AG10803 (cell line): ENCODE results near the gene BRD4.

Experiments used
- DNase-seq: peaks from one replicate; pipeline ENCODE4 v3.0.0; 2010; ENCODE audit warnings: low read depth
- H3K4me3 ChIP-seq: 2 replicates; pipeline ENCODE4 v1.5.1; 2011; ENCODE audit warnings: mild to moderate bottlenecking, low read length, control low read depth
- TF ChIP-seq, protein P1 (sequence below): conservative IDR thresholded peaks from 2 replicates; pipeline ENCODE4 v1.5.1; 2011; ENCODE audit warnings: mild to moderate bottlenecking, low read length, control low read depth, inconsistent platforms

The BRD4 gene

DNA sequence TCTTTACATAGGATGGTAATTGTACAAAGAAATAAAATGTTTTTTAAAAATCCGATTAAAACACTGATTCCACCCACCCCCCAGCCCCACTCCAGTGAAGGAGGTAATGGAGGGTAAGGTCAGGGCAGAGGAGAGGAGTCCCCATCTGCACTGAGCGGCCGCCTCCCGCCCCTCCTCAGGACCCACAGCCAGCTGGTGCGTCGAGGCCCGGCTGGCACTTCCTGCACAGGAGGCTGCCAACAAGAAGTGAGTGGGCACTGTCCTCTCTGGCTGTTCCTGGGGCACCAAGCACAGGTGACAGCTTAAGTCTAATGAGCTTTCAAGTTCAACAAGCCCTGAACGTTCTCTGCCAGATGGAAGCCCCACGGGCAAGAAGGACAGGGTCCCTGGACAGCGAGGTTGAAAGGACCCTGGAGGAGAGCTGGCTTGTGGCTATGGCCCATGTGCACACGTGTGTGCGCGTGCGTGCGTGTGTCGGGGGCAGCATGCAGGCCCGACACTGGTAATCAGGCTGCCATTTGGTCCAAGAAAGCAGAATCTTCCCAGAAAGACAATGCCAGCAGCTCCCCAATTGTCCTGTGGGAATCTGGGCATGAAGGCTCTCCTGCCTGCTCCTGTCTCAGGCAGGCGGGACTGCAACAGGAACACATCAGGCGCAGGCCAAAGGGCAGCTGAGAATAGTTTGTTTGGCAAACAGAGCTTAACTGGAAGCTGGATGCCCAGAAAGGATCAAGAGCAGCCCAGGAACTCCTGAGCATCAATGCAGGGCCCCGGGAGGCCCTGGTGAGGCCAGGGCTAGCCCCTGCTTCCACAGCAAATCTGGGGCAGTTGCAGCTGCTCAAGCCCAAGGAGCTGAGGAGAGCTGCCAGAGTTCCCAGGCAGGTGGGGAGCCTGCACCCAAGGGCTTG, 85.0 kb downstream of the BRD4 start:
- TF ChIP-seq, protein P1, sequence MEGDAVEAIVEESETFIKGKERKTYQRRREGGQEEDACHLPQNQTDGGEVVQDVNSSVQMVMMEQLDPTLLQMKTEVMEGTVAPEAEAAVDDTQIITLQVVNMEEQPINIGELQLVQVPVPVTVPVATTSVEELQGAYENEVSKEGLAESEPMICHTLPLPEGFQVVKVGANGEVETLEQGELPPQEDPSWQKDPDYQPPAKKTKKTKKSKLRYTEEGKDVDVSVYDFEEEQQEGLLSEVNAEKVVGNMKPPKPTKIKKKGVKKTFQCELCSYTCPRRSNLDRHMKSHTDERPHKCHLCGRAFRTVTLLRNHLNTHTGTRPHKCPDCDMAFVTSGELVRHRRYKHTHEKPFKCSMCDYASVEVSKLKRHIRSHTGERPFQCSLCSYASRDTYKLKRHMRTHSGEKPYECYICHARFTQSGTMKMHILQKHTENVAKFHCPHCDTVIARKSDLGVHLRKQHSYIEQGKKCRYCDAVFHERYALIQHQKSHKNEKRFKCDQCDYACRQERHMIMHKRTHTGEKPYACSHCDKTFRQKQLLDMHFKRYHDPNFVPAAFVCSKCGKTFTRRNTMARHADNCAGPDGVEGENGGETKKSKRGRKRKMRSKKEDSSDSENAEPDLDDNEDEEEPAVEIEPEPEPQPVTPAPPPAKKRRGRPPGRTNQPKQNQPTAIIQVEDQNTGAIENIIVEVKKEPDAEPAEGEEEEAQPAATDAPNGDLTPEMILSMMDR = no peak
- no peak overlapping the region for H3K4me3 ChIP-seq
- no peak for DNase-seq

DNA sequence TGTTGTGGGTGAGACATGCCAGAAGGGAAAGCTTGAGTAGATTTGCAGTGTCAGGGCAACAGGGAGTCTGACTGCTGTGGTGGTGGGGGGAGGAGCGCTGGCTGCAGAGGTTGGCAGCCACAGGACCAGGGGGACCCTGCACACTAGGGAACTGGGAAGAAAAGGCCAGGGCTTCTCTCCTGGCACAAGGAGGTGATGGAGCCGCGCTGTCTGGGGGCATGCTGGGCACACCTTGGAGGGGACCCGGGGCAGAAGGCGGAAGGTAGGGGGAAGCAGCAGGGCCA, 86.2 kb downstream of the BRD4 start:
- no peak for DNase-seq
- TF ChIP-seq, protein P1 = no peak
- no peak overlapping the region for H3K4me3 ChIP-seq

- H3K4me3 ChIP-seq = no peak overlapping the region
- DNase-seq = no peak
- TF ChIP-seq, protein P1 = no peak
Observed at GRCh38 chr19:15245370-15246197, 86.8 kb downstream of the BRD4 start.

GRCh38 chr19:15244808-15245207, 87.5 kb downstream of the BRD4 start:
- no peak overlapping the region for H3K4me3 ChIP-seq
- TF ChIP-seq, protein P1 = no peak
- DNase-seq = no peak

DNA sequence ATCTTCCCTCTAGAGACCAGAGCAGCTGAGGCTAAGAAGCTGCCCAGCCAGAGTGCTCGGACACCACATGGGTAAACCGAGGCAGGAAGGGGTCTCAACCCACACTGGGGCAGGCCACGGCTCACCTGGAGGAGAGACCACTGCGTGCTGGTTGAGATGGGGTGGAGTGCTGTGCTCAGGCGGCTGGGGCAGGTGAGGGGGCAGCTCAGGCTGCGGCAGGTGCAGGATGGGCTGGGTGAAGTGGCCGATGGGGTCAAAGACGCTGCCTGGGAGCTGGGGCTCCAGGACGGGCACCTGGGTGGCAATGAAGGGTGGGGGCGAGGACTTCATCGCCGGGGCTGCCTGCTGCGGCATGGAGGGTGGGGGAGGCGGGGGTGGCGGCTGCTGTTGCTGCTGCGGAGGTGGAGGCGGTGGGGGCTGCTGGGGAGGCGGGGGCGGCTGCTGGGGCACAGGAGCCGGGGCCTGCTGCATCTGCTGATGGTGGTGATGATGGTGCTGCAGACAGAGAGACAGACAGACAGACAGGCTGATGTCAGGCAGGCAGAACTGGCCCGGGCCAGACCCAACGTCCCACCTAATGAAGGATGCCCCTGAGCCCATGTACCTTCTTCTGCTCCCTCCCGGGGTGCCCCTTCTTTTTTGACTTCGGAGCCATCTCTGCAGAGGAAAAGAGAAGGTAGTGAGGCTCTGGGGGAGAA, 88.1 kb downstream of the BRD4 start:
- DNase-seq = no peak
- TF ChIP-seq, protein P1 = no peak
- no peak overlapping the region for H3K4me3 ChIP-seq

DNA sequence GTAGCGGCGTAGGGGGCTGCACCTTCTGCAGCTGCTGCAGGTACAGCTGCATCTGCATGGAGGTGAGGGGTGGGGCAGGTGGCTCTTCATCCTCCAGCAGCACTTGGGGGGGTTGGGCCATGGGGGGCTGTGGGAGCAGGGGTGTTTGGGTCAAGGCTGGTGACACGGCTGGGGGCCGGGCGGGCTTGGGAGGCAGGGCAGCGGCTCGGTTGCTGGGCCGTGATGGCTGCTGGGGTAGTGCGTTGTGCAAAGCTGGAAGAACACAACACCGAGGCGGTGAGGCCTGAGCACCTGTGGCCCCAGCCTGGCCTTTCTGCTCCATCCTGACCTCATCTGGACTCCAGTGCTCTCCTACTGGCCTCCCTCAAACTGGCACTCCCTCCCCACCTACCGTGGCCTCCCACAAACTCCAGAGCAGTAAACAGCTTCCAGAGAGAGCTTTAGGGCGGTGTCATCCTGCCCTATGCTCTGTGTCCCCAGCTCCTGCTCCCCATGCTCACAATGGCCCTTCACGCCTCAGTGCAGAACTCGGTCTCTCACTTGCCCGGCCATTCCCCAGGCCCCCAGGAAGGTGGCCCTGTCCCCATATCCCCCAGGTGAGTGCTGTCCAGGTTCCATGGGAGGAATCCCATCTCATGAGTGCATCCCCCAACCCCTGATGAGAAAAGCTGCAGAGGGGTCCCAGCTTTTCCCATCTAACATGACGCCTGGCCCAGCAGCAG, 88.9 kb downstream of the BRD4 start:
- TF ChIP-seq, protein P1 = no peak
- DNase-seq = no peak
- H3K4me3 ChIP-seq = no peak overlapping the region
